GM20000 (cell line): ENCODE results near the gene SLC6A3.

Experiments used
- DNase-seq: peaks from one replicate; pipeline ENCODE4 v3.0.0; 2012; ENCODE audit warnings: low spot score
- CTCF ChIP-seq: IDR thresholded peaks from 2 replicates; pipeline ENCODE4 v1.5.1; 2012; ENCODE audit warnings: mild to moderate bottlenecking, control low read depth; ENCODE audit errors: extremely low read depth, missing control alignments

The SLC6A3 gene

GRCh38 chr5:1481959-1482331 lies 36.7 kb upstream of the SLC6A3 start:
- no peak for DNase-seq
- TF ChIP-seq CTCF: no peak

DNA sequence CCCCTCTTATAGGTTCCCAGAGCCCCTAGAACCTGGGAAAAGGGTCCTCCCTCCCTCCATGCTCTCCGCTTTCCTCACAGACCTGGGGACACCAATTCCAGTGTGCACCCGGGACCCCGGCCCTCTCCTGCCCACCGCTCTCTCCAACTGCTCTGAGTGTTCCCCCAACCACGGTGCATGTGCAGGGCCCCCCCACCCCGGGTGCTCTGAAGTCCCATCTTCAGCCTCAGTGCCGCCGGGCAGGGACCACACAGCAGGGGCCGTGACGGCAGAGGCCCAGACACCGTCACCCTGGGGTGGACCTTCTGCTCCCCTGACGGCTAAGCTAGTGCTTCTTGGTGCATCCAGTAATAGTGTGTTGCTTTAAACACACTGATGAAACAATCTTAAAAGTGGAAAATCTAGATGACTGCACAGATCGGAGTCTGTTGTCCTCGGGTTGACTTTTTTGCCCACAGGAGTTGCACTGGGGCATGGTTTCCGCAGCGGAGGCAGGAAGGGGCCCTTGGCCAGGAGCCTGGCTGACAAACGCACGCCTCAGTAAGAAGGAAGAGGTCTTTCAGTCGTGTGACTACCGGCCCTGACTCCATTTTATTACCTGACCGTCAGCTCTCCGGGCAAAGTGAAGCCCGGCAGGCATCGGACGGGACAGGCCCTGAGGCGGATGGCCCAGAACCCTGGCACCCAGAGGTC lies 36.2 kb upstream of the SLC6A3 start:
- no peak for DNase-seq
- TF ChIP-seq CTCF: no peak

GRCh38 chr5:1480806-1481205 lies 35.6 kb upstream of the SLC6A3 start:
- TF ChIP-seq CTCF: no peak
- no peak for DNase-seq

DNA sequence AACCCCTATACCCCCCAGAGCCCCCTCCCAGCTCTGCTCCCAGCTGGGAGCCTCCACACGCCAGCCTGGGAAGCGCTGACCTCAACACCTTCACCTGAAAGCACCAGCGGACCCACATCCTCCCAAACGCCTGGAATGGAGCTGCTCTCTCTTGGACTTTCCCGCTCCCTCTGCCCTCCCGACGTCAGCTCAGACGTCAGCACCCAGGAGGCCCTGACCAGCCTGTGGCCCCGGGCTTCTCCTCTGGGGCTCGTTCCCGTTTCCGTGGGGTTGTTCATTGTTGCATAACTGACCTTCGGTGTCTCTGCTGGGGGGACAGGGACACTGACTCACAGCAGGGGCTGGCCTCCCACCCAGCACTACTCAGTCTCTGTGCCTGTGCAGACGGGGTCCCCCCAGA lies 35.0 kb upstream of the SLC6A3 start:
- no peak for TF ChIP-seq CTCF
- DNase-seq: no peak

GRCh38 chr5:1479581-1480188 lies 34.4 kb upstream of the SLC6A3 start:
- TF ChIP-seq CTCF: peak; percentile 49
- peak; percentile 78 for DNase-seq

GRCh38 chr5:1479066-1479465 lies 33.8 kb upstream of the SLC6A3 start:
- no peak for DNase-seq
- TF ChIP-seq CTCF: no peak

GRCh38 chr5:1478271-1479035 lies 33.2 kb upstream of the SLC6A3 start:
- no peak for TF ChIP-seq CTCF
- no peak for DNase-seq
